Spinal cord (tissue), 10 donors: Measurements from ENCODE around the gene PLCG2. TPM values are rescaled to one million over a fixed set of nuclear protein-coding genes. Genes with fewer than 3 reads are reported as not detected.
A peak's percentile ranks its signal among the peaks of the same experiment; 100 is the strongest.
"Not testable (repeated sequence)": the region's sequence is repeated elsewhere in the genome, so short reads cannot be mapped to it uniquely, and the experiment has no call there.

Experiments used
- DNase-seq, 6 donors: peaks; one replicate each; pipeline versions ENCODE4 v3.0.0 to v3.0.0-alpha.2; 2013 to 2015; ENCODE audit warnings: low spot score in 6 of 6, low read depth in 4 of 6
- H3K27ac ChIP-seq: one replicate; pipeline ENCODE4 v1.5.1; 2013; ENCODE audit warnings: low read depth, low read length, control low read depth
- H3K27me3 ChIP-seq: one replicate; pipeline ENCODE4 v1.6.1; 2013; ENCODE audit warnings: low read length; ENCODE audit not compliant: control insufficient read depth, insufficient read depth
- H3K36me3 ChIP-seq: one replicate; pipeline ENCODE4 v1.6.1; 2013; ENCODE audit warnings: low read length; ENCODE audit not compliant: control insufficient read depth, insufficient read depth
- H3K4me1 ChIP-seq: one replicate; pipeline ENCODE4 v1.6.1; 2013; ENCODE audit warnings: low read length; ENCODE audit not compliant: control insufficient read depth, insufficient read depth
- H3K4me3 ChIP-seq: one replicate; pipeline ENCODE4 v1.5.1; 2013; ENCODE audit warnings: low read depth, low read length, control low read depth
- H3K9me3 ChIP-seq: one replicate; pipeline ENCODE4 v1.6.1; 2013; ENCODE audit warnings: low read length; ENCODE audit not compliant: control insufficient read depth, insufficient read depth
- WGBS: methylation state at CpG from one replicate; pipeline ENCODE4 v1.1.5; 2013; ENCODE audit warnings: missing lambda C conversion rate; ENCODE audit not compliant: insufficient coverage; 5-methylcytosine and 5-hydroxymethylcytosine counted together
- polyA plus RNA-seq, 2 donors: library from polyadenylated mRNA; unstranded; fragments of 120-200 nt; gene quantifications; one replicate each; pipeline ENCODE4 v1.2.1, GENCODE V29; 2013; ENCODE audit not compliant: insufficient read length in 2 of 2
- total RNA-seq, 2 donors: library from RNA; depleted of rRNA in 1 of 2; stranded (reverse); fragments of 120-200 nt in 1 of 2; fragments of >200 nt in 1 of 2; gene quantifications; one replicate each; pipeline versions ENCODE4 v1.2.3 to v1.2.4, GENCODE V29; 2013 to 2014
- donor health status: healthy.

The PLCG2 gene
- total and polyA plus RNA-seq, 4 donors: 7.3 to 13.6 (median 8.0) TPM

- WGBS: 69% methylated on average over 18 of the region's 18 CpGs
- Histone ChIP-seq H3K27me3 (peaks cover 3% of the 10 kb centered on the region), H3K4me1 (peaks cover 8% of the 10 kb centered on the region), H3K27ac (no peak overlapping the region), H3K4me3 (no peak overlapping the region), H3K36me3 (no peaks in the 10 kb centered on the region), H3K9me3 (no peaks in the 10 kb centered on the region)
- no peak for DNase-seq
These were observed 40.2 kb upstream of the PLCG2 start for GRCh38 chr16:81738783-81739496.

- no peak for DNase-seq
- Histone ChIP-seq H3K27ac (no peak overlapping the region), H3K36me3 (no peaks in the 10 kb centered on the region), H3K4me3 (no peak overlapping the region), H3K4me1 (peaks cover 8% of the 10 kb centered on the region), H3K9me3 (no peaks in the 10 kb centered on the region), H3K27me3 (peaks cover 3% of the 10 kb centered on the region)
- WGBS: 90% methylated on average over 6 of the region's 8 CpGs
These were observed 39.6 kb upstream of the PLCG2 start for GRCh38 chr16:81739503-81739902.

- Histone ChIP-seq H3K27me3 (peaks cover 3% of the 10 kb centered on the region), H3K4me1 (peaks cover 8% of the 10 kb centered on the region)
- DNase-seq: no peak
These were observed 38.9 kb upstream of the PLCG2 start for GRCh38 chr16:81740169-81740568.

DNA sequence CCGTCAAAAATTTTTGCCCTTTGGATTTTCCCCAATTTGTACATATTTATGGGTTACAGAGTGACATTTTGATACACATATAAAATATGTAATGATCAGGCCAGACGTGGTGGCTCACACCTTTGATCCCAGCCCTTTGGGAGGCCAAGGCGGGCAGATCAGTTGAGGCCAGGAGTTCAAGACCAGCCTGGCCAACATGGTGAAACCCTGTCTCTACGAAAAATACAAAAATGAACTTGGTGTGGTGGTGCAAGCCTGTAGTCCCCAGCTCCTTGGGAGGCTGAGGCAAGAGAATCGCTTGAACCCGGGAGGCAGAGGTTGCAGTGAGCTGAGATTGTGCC, 37.7 kb upstream of the PLCG2 start:
- not testable (repeated sequence) for H3K27me3 ChIP-seq, DNase-seq
- WGBS: 89% methylated on average over 5 of the region's 6 CpGs

More at GRCh38 chr16:81740169-81740568, 38.9 kb upstream of the PLCG2 start:
- Histone ChIP-seq H3K36me3 (no peaks in the 10 kb centered on the region), H3K9me3 (no peaks in the 10 kb centered on the region), H3K27ac (no peak overlapping the region), H3K4me3 (no peak overlapping the region)
- 66% methylated on average over 6 of the region's 8 CpGs for WGBS

GRCh38 chr16:81744385-81744784, 34.7 kb upstream of the PLCG2 start:
- no peak for DNase-seq
- H3K27me3 ChIP-seq: peaks cover 3% of the 10 kb centered on the region

More for the DNA sequence above, 37.7 kb upstream of the PLCG2 start:
- not testable (repeated sequence) for H3K27ac ChIP-seq, H3K36me3 ChIP-seq, H3K4me3 ChIP-seq, H3K9me3 ChIP-seq
- peaks cover 16% of the 10 kb centered on the region for H3K4me1 ChIP-seq

GRCh38 chr16:81744911-81745310, 34.2 kb upstream of the PLCG2 start:
- Histone ChIP-seq H3K36me3 (no peaks in the 10 kb centered on the region), H3K27me3 (peaks cover 3% of the 10 kb centered on the region), H3K9me3 (no peaks in the 10 kb centered on the region), H3K27ac (no peak overlapping the region), H3K4me1 (peaks cover 9% of the 10 kb centered on the region), H3K4me3 (no peak overlapping the region)
- WGBS: 100% methylated on average over 2 of the region's 4 CpGs
- no peak for DNase-seq

More at GRCh38 chr16:81744385-81744784, 34.7 kb upstream of the PLCG2 start:
- Histone ChIP-seq H3K4me1 (peaks cover 9% of the 10 kb centered on the region), H3K9me3 (no peaks in the 10 kb centered on the region), H3K27ac (no peak overlapping the region), H3K4me3 (no peak overlapping the region), H3K36me3 (no peaks in the 10 kb centered on the region)
- WGBS: no CpG with 5 or more reads among the region's 4 CpGs

DNA sequence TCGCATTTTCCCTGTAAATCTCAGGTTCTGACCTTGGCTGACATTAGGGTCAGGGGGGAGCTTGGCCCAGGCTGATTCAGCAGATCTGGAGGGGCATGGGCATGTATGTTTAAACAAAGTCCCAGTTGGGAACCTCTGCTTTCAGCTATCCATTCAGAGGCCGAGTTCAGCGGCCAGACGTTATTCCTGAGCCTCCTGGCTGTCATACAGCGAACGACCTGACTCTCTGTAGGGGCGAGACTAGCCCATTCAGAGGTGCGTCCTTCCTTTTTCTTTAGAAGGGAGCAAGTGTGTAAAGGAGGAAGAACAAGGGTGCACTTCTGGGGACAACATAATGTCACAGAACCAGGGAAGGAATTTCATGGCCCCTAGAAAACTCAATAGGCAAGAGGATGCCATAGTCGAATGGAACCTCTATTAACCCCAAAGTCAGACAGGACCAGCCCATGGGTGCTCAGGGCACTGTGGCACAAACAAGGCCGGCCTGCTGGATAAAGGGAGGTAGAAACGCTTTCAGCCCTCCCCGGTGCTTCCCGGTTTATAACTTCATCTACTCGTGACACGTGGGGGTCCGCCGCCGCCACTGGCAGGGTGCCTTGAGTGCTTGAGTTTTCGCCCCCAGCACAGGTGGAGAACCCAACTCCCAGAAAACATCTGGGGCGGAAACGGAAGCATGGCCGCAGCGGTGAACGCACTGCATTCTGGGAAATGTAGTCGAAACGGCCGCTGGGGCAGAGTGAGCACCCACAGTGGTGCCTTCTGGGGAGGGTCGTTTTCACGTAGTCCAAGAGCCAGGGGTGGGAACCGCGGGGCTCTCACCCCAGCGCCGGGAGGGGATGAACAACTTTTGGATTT, 33.2 kb upstream of the PLCG2 start:
- Histone ChIP-seq H3K27ac (no peak overlapping the region), H3K9me3 (no peaks in the 10 kb centered on the region), H3K27me3 (peaks cover 3% of the 10 kb centered on the region), H3K36me3 (no peaks in the 10 kb centered on the region), H3K4me3 (peak overlapping the region; percentile 45), H3K4me1 (peaks cover 9% of the 10 kb centered on the region)
- peak in 5 of 6 donors; percentile 47 to 94 (median 61) for DNase-seq
- WGBS: 19% methylated on average over 27 of the region's 33 CpGs

- H3K9me3 ChIP-seq: no peaks in the 10 kb centered on the region
- WGBS: 47% methylated on average over 3 of the region's 5 CpGs
- peak overlapping the region; percentile 45 for H3K4me3 ChIP-seq
- peaks cover 3% of the 10 kb centered on the region for H3K27me3 ChIP-seq
- H3K36me3 ChIP-seq: no peaks in the 10 kb centered on the region
- no peak for DNase-seq
- peaks cover 9% of the 10 kb centered on the region for H3K4me1 ChIP-seq
- no peak overlapping the region for H3K27ac ChIP-seq
These were observed 32.5 kb upstream of the PLCG2 start for GRCh38 chr16:81746566-81746965.

DNA sequence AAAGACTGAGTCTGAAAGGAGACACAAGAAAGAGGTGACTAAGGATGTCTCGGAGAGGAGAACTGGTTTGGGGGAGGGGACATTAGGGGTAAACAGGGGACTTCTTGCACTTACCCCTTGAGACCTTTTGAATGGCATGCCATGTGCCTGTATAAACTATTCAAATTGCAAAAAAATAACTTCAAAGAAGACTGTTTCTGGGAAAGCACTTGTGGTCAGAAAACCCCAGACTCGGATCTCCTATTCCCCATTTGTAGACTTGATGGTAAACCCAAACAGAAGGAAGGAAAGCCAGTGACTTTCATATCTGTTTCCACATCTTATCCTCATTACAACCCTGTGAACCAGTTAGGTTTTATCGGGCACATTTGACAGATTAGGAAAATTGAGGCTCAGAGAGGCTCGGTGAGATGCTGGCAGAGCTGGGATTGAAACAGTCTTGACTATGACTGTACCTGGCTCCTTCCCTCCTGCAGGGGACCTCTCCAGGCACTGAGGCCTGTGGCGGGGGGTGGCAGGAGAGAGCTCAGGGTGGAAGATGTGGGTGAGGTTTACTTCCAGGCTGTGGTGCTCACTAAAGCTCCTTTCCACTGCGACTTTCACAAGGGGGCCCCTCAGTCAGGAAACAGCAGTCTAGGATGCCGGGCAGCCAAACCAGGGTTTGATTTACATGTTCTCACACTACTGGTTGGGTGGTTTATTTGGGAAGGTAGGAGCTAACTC, 30.5 kb upstream of the PLCG2 start:
- Histone ChIP-seq H3K27ac (no peak overlapping the region), H3K4me1 (peaks cover 16% of the 10 kb centered on the region), H3K4me3 (no peak overlapping the region), H3K36me3 (no peaks in the 10 kb centered on the region), H3K27me3 (no peaks in the 10 kb centered on the region), H3K9me3 (no peaks in the 10 kb centered on the region)
- 72% methylated on average over 3 of the region's 7 CpGs for WGBS
- no peak for DNase-seq
